Cardiac septum (tissue), 1 donor: ENCODE data around the gene ORAI1. TPM values are rescaled to one million over a fixed set of nuclear protein-coding genes. Genes with fewer than 3 reads are reported as not detected.
A peak's percentile ranks its signal among the peaks of the same experiment; 100 is the strongest.
"Not testable (repeated sequence)": the region's sequence is repeated elsewhere in the genome, so short reads cannot be mapped to it uniquely, and the experiment has no call there.

Experiments
- DNase-seq: peaks from one replicate; pipeline ENCODE4 v3.0.0-alpha.2; 2020; ENCODE audit warnings: low spot score
- intact Hi-C: fragments of 100-400 bp; cut with DNase I; formaldehyde crosslinking; loops from one replicate; pipeline ENCODE4 v1.14.0; 2022
- long read RNA-seq: library from polyadenylated mRNA; unstranded; transcript quantifications from one replicate; pipeline ENCODE4 v2.0.0, GENCODE V29; 2021
- total RNA-seq: library from RNA; stranded (reverse); fragmentation: NEBNext Ultra II Directional; extraction: Animal tissue kit (Norgen Biotek cat#: 25700); gene quantifications from one replicate; pipeline ENCODE4 v1.2.1, GENCODE V29; 2021
- donor health status: DM: no; HTN: no; CAD: no.

Gene ORAI1
- 8.0 TPM for total RNA-seq
- long read RNA-seq, transcript ORAI1-203 (2 exons, 2,138 nt), result major isoform, 27 of 31 reads
- long read RNA-seq, partial matches to known transcripts, result 0 of 31 reads
- long read RNA-seq, other reads (novel, unspliced or antisense), result 4 of 31 reads

DNA sequence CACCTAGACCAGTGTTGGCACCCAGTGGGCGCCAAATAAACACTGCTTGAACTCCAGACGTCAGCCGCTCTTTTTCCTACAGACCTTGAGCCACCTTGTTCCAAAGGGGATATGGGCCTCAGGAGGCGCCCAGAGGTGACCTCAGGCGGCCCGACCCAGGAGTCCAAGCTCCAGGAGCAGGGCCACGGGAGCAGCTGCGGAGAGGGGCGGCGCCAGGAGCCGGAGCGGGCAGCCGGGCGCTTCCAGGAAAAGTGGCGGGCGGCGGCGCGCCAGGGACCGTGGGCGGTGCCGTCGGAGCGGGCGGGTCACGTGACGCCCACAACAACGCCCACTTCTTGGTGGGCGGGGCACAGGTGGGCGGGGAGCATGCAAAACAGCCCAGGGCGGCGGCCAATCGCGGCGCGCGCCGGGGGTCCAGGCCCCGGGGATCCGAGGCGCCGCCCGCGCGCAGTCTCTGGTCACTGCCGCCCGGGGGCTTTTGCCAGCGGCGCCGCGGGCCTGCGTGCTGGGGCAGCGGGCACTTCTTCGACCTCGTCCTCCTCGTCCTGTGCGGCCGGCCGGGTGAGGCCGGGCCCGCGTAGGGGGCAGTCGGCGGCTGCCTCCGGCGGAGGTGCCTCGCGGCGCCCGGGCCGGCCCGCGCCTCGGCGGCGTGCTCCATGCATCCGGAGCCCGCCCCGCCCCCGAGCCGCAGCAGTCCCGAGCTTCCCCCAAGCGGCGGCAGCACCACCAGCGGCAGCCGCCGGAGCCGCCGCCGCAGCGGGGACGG is at the start of gene ORAI1:
ORAI1 (plus strand) TSS at position 444 of the 766 bp plus-strand sequence.
- DNase-seq, result peak; percentile 99
- intact Hi-C loops, result loop anchor here (2.0 to 5.0 kb wide), 5 partner anchors 45 to 171 kb away; partner anchors contain the start of gene KDM2B

DNA sequence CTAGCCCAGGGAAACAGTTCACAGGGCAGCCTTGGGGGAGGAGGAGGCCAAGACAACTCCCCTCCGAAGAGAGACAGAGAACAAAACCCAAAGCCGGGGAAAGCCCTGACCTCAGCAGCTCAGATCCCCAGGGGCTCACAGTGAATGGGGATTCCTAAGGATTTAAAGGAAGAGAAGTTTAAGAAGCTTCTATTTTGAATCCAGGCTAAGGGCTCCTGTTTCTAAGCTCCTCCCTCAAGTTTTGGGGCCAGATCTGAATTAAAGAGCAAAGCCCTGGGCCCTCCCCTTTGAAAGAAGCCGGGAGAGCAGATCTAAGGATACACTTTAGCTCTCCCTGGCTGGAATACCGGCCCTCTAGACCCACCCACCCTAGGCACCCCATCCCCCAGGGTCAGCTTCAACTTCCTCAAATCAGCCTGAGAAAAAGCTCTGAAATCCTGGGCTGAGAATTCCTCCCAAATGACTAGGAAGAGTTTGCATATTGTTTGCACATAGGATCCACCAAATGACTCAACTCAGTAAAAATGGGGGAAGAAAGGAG is 49.4 kb upstream of the ORAI1 start:
- intact Hi-C loops, result loop anchor here (5.0 kb wide), 1 partner anchor 40 kb away; no protein-coding TSS in a partner anchor
- DNase-seq, result no peak

- intact Hi-C loops, result loop anchor here (5.0 kb wide), 1 partner anchor 40 kb away; no protein-coding TSS in a partner anchor
- no peak for DNase-seq
Measured at GRCh38 chr12:121577443-121578180, 48.7 kb upstream of the ORAI1 start.

- DNase-seq, result no peak
- intact Hi-C loops, result loop anchor here (5.0 kb wide), 1 partner anchor 41 kb away; no protein-coding TSS in a partner anchor
Measured at GRCh38 chr12:121578230-121579189, 47.8 kb upstream of the ORAI1 start.

GRCh38 chr12:121579190-121579791 is 47.0 kb upstream of the ORAI1 start:
- no peak for DNase-seq
- intact Hi-C loops, result loop anchor here (5.0 kb wide), 1 partner anchor 42 kb away; no protein-coding TSS in a partner anchor

- intact Hi-C loops, result loop anchor here (1.0 to 5.0 kb wide), 3 partner anchors 10 to 47 kb away; partner anchors contain the start of gene ORAI1
Measured at GRCh38 chr12:121579981-121580868, 46.1 kb upstream of the ORAI1 start.

GRCh38 chr12:121580959-121581685 is 45.2 kb upstream of the ORAI1 start, which contains the start of gene KDM2B:
KDM2B (minus strand) TSS chr12:121581023; CDS start chr12:121580911, 112 bp downstream.
- no peak for DNase-seq

More at GRCh38 chr12:121579981-121580868, 46.1 kb upstream of the ORAI1 start:
- peak; percentile 87 for DNase-seq

GRCh38 chr12:121581686-121582429 is 44.5 kb upstream of the ORAI1 start:
- intact Hi-C loops, result loop anchor here (2.0 kb wide), 1 partner anchor 45 kb away; the partner anchor contains the start of gene ORAI1

More at GRCh38 chr12:121580959-121581685, 45.2 kb upstream of the ORAI1 start, which contains the start of gene KDM2B:
- intact Hi-C loops, result loop anchor here (1.0 to 2.0 kb wide), 2 partner anchors 9 to 46 kb away; partner anchors contain the start of gene ORAI1

DNA sequence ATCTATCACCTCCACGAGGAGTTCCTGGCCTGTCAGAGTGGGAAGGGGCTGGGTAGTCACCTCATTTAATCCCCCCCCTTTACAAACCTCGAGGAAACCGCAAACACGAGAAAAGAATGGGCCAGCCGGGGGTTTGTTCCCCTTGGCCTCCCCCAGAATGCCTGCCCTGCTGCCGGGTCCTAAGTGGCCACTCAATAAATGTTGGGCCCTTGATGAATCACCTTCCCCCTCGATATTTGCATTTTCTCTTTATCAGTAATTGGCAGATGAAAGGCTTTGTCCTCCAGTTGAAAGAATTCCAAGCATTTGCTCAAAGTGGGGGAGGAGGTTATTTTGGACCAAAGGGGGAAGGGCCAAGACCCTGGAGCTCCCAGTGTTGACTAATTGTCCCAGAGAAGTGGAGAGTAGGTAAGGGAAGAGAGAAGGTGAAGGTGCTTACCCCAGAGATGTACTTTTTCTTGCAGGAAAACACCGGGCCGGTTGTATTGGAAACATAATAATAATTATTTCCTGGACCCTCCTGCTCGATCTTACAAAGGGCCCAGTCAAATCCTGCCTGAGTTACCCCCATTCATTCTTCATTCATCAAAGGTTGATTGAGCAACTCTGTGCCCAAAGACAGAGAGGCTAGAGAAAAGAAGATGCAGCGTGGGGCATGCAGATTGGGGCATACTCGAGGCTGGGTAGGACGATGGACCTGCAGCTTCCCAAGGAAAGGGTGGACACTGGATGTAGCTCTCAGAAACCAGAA is 43.6 kb upstream of the ORAI1 start:
- DNase-seq, result no peak
- intact Hi-C loops, result no loop called here

More at GRCh38 chr12:121581686-121582429, 44.5 kb upstream of the ORAI1 start:
- DNase-seq, result no peak

GRCh38 chr12:121583334-121583661 is 43.0 kb upstream of the ORAI1 start:
- DNase-seq, intact Hi-C loops: not testable (repeated sequence)

DNA sequence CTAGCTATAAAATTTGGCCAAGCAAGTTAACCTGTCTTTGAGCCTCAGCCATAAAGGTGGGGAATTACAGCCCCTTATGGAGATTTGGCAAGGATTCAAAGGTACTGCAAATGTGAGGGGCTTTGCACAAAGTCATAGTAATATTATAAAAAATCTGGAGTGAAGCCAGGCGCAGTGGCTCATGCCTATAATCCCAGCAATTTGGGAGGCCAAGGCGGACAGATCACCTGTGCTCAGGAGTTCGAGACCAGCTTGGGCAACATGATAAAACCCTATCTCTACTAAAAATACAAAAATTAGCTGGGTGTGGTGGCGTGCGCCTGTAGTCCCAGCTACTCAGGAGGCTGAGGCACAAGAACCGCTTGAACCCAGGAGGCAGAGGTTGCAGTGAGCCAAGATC is 41.4 kb upstream of the ORAI1 start:
- intact Hi-C loops, DNase-seq: not testable (repeated sequence)

DNA sequence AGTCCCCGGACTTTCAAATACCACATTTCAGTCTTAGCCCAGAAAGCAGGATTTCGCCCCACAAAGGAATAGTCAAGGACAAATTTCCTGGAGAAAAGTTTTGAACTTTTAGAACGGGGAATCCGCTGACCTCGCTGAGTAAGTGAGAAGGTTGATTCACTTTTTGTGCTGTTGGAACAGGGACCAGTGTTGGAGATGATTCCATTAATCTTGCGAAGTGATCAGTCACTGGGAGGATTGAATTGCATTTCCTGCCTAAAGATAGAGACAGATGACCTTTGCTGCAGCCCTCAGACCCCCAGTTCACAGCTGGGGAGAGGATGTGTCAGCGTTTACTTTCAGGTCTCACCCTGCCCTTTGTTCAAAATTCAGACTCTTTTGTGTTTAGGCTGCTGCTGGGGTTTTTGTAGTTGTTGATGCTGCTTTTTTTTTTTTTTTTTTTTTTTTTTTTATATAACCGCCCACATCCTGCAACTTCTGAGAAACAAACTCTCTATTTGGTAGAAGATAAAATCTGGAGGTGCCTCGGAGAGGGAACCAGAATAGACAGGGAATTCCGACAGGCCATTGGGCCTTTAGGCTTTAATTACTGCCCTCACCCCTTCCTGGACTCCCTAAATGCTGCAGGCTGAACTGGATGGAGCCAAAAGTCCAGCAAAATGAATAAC is 35.7 kb upstream of the ORAI1 start:
- intact Hi-C loops, result loop anchor here (1.0 kb wide), 1 partner anchor 10 kb away; no protein-coding TSS in a partner anchor
- DNase-seq, result no peak

DNA sequence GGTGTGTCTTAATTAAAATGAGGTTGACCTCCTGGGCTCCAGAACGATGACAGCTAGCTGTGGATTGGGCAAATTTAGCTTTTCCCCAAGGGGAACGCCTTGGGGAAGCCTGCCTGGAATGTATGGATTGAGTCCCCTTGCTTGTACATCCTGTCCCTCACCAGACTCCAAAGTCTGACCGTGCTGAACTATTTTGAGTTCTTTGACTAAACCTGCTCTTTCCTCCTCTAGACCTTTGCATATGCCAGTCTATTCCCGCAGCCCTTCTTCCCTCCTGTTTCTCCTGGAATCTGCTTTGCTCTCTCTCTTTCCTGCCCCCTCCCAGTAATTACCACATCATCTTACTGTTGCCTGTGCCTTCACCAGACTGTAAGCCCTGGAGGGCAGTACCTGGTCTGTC is 34.0 kb upstream of the ORAI1 start:
- DNase-seq, result no peak
- intact Hi-C loops, result no loop called here

DNA sequence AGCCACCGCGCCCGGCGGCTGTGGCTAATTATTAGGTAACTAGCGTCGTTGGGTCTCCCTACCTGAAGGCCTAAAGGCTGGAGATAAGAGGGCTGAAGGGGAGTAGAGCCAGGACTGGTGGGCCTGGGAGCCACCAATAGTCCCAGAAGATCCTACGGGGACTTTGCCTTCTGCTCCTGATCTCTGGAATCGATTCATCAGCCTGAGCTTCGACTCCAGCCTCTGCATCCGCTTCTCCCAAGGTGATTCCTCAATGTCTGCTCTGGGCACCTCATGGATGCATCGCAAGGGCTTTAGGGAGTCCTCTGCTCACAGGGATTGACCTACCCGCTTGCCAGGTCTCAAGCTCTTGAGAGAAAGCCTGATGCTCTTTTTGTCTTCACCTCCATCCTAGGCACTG is 30.8 kb upstream of the ORAI1 start:
- intact Hi-C loops, result no loop called here
- no peak for DNase-seq
